ENCODE measurements around the gene PGAP2.

Gene PGAP2

DNA sequence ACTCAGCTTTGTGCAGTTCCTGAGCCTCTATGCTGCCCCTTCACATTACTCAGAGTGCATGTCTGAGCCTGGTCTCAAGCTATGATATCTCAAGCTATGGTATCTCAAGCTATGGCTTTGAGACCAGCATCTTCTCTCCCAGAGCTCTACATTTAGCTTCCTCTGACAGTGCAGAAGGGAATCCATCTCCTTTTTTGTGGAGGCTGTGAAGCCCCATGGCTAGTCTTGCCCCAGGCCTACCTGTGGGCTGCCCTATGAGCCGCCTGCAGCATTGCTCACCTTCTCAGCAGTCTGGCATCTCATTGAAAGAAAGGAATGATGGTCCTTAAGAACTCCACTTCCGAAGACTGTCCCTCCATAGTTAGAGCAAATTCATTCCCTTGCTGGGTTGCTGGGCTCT, 12.6 kb downstream of the PGAP2 start:
- no peaks in the 10 kb centered on the region for H3K27me3 ChIP-seq
- H3K4me3 ChIP-seq (ENCODE audit: low read depth in 1 of 2, low read length in 1 of 2), result no peak overlapping the region
- H3K27ac ChIP-seq, result no peak overlapping the region
- H3K36me3 ChIP-seq, result peaks cover 28% of the 10 kb centered on the region
- TF ChIP-seq CTCF (IDR thresholded peaks at IDR 0.05), result no peak
- H3K4me1 ChIP-seq (ENCODE audit: control insufficient read depth in 1 of 2, insufficient read depth in 1 of 2, low read depth in 1 of 2, low read length in 1 of 2), result peaks cover 22 to 24% of the 10 kb centered on the region in 2 experiments
- H3K9me3 ChIP-seq, result no peaks in the 10 kb centered on the region

DNA sequence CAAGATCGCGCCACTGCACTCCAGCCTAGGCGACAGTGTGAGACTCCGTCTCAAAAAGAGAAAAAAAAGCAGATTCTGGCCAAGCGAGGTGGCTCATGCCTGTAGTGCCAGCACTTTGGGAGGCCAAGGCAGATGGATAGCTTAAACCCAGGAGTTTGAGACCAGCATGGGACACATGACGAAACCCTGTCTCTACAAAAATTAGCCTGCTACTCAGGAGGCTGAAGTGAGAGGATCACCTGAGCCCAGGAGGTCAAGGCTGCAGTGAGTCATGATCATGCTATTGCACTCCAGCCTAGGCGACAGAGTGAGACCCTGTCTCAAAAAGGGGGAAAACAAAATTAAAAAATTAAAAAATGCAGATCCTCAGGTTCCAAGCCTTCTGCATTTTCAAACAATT, 14.0 kb downstream of the PGAP2 start:
- no peak overlapping the region for H3K4me3 ChIP-seq (ENCODE audit: low read depth in 1 of 2, low read length in 1 of 2)
- H3K9me3 ChIP-seq, result no peaks in the 10 kb centered on the region
- H3K27me3 ChIP-seq, result no peaks in the 10 kb centered on the region
- peaks cover 33% of the 10 kb centered on the region for H3K36me3 ChIP-seq
- H3K4me1 ChIP-seq (ENCODE audit: control insufficient read depth in 1 of 2, insufficient read depth in 1 of 2, low read depth in 1 of 2, low read length in 1 of 2), result peaks cover 35 to 38% of the 10 kb centered on the region in 2 experiments
- H3K27ac ChIP-seq, result no peak overlapping the region
- TF ChIP-seq CTCF (IDR thresholded peaks at IDR 0.05), result no peak

- H3K36me3 ChIP-seq, result peaks cover 39% of the 10 kb centered on the region
- no peak overlapping the region for H3K4me3 ChIP-seq (ENCODE audit: low read depth in 1 of 2, low read length in 1 of 2)
- H3K4me1 ChIP-seq (ENCODE audit: control insufficient read depth in 1 of 2, insufficient read depth in 1 of 2, low read depth in 1 of 2, low read length in 1 of 2), result peaks cover 45 to 47% of the 10 kb centered on the region in 2 experiments
- no peaks in the 10 kb centered on the region for H3K9me3 ChIP-seq
- H3K27ac ChIP-seq, result no peak overlapping the region
- H3K27me3 ChIP-seq, result no peaks in the 10 kb centered on the region
- no peak for TF ChIP-seq CTCF (IDR thresholded peaks at IDR 0.05)
Measured at GRCh38 chr11:3823303-3823702, 14.9 kb downstream of the PGAP2 start.

DNA sequence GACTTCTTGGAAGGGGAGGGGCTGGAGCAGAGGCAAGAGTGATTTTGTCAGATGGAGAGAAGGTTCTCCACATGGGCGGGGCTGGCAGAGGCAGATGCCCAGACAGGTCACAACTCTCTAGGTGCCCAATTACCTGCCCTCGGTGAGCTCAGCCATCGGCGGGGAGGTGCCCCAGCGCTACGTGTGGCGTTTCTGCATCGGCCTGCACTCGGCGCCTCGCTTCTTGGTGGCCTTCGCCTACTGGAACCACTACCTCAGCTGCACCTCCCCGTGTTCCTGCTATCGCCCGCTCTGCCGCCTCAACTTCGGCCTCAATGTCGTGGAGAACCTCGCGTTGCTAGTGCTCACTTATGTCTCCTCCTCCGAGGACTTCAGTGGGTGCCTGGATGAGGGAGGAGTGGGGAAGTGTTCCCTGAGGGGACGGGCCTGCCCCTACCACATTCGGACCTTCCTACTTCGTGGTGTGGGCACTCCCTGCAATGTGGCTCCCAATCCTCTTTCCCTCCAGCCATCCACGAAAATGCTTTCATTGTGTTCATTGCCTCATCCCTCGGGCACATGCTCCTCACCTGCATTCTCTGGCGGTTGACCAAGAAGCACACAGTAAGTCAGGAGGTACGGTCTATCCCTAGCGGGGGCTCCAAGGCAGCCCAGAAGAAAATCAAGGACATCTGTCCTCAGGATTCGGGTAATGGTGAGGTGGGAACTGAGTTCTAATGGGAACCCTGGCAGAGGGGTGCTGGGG, 15.6 kb downstream of the PGAP2 start:
- peaks cover 48 to 52% of the 10 kb centered on the region in 2 experiments for H3K4me1 ChIP-seq (ENCODE audit: control insufficient read depth in 1 of 2, insufficient read depth in 1 of 2, low read depth in 1 of 2, low read length in 1 of 2)
- no peaks in the 10 kb centered on the region for H3K9me3 ChIP-seq
- TF ChIP-seq CTCF (IDR thresholded peaks at IDR 0.05), result no peak
- peak overlapping the region in 1 of 2 experiments; percentile 20 for H3K4me3 ChIP-seq (ENCODE audit: low read depth in 1 of 2, low read length in 1 of 2)
- no peaks in the 10 kb centered on the region for H3K27me3 ChIP-seq
- peaks cover 43% of the 10 kb centered on the region for H3K36me3 ChIP-seq
- H3K27ac ChIP-seq, result peak overlapping the region; percentile 98

DNA sequence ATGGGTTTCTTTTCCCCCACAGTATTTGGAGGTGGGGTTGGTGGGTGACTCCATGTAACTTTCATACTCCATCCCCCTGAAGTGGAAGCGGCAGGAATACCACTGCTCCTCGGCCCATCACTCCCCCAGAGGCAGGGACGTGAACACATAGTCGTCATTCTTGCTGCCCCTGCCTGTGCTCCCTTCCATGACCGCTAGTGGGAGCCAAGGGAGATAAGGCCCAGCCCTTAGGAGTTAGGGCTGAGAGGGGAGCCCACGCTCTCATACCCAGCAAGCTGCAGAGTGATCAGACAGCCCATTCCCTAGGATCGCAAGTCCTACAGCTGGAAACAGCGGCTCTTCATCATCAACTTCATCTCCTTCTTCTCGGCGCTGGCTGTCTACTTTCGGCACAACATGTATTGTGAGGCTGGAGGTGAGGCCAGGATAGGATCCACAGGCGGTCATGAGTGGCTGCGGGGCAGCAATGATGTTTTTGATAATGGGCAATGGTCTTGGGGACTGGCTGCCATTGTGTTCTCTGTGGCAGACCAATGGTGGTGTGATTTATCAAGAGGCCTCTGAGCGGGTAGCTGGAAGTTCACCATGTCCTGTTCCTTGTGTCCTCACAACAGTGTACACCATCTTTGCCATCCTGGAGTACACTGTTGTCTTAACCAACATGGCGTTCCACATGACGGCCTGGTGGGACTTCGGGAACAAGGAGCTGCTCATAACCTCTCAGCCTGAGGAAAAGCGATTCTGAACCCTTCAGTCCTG, 16.5 kb downstream of the PGAP2 start:
- Histone ChIP-seq H3K9me3 (no peaks in the 10 kb centered on the region), H3K4me1 (ENCODE audit: control insufficient read depth in 1 of 2, insufficient read depth in 1 of 2, low read depth in 1 of 2, low read length in 1 of 2) (peaks cover 58 to 61% of the 10 kb centered on the region in 2 experiments), H3K27ac (peak overlapping the region; percentile 98), H3K4me3 (ENCODE audit: low read depth in 1 of 2, low read length in 1 of 2) (peak overlapping the region in 1 of 2 experiments; percentile 20), H3K27me3 (no peaks in the 10 kb centered on the region), H3K36me3 (peaks cover 53% of the 10 kb centered on the region)
- TF ChIP-seq CTCF (IDR thresholded peaks at IDR 0.05), result peak; percentile 98

Data from neutrophil (primary cell).